Liver (tissue), 9 donors: ENCODE measurements around the gene IGF2BP2. TPM values are rescaled to one million over a fixed set of nuclear protein-coding genes. Genes with fewer than 3 reads are reported as not detected.

Experiments used
- DNase-seq: peaks from one replicate; pipeline ENCODE4 v3.0.0-alpha.2; 2017; ENCODE audit warnings: low spot score
- H3K27ac ChIP-seq, 2 donors: one replicate each; pipeline ENCODE4 v1.7.0; 2013; ENCODE audit warnings: inconsistent platforms in 2 of 2, low read length in 2 of 2, control low read depth in 1 of 2, low read depth in 1 of 2, mild to moderate bottlenecking in 1 of 2
- H3K27me3 ChIP-seq, 4 donors: one replicate each; pipeline versions ENCODE4 v1.6.1 to v1.7.0; 2013; ENCODE audit warnings: low read length in 3 of 4, inconsistent platforms in 1 of 4, mild to moderate bottlenecking in 1 of 4, moderate library complexity in 1 of 4; ENCODE audit not compliant: control insufficient read depth in 4 of 4, insufficient read depth in 4 of 4
- H3K36me3 ChIP-seq, 4 donors: one replicate each; pipeline versions ENCODE4 v1.6.1 to v1.7.0; 2013; ENCODE audit warnings: low read length in 3 of 4, mild to moderate bottlenecking in 3 of 4, low read depth in 1 of 4, moderate library complexity in 1 of 4; ENCODE audit not compliant: control insufficient read depth in 4 of 4, insufficient read depth in 3 of 4
- H3K4me1 ChIP-seq, 4 donors: one replicate each; pipeline versions ENCODE4 v1.6.1 to v1.7.0; 2013; ENCODE audit warnings: low read length in 3 of 4, mild to moderate bottlenecking in 3 of 4, moderate library complexity in 1 of 4; ENCODE audit not compliant: control insufficient read depth in 4 of 4, insufficient read depth in 4 of 4
- H3K4me3 ChIP-seq, 3 donors: one replicate each; pipeline versions ENCODE4 v1.6.1 to v1.7.0; 2013; ENCODE audit warnings: low read length in 3 of 3, control low read depth in 1 of 3, low read depth in 1 of 3, mild to moderate bottlenecking in 1 of 3
- H3K9ac ChIP-seq, 2 donors: one replicate each; pipeline ENCODE4 v1.7.0; 2013; ENCODE audit warnings: low read length in 2 of 2, mild to moderate bottlenecking in 2 of 2, moderate library complexity in 2 of 2, control low read depth in 1 of 2, low read depth in 1 of 2
- H3K9me3 ChIP-seq, 4 donors: one replicate each; pipeline versions ENCODE4 v1.6.1 to v1.7.0; 2013; ENCODE audit warnings: low read length in 3 of 4; ENCODE audit not compliant: control insufficient read depth in 4 of 4
- CTCF ChIP-seq: fragments of 150-350 bp; IDR thresholded peaks from 2 replicates; pipeline ENCODE4 v1.5.1; 2017; ENCODE audit warnings: improper control_type of control experiment, low read depth, low read length; ENCODE audit not compliant: missing input control
- EGR1 ChIP-seq, 2 donors: IDR thresholded peaks; 2 replicates each; pipeline ENCODE4 v1.6.1; 2016 to 2018; ENCODE audit warnings: antibody characterized with exemption in 2 of 2, low read depth in 2 of 2
- FOXA1 ChIP-seq: IDR thresholded peaks from 2 replicates; pipeline ENCODE4 v1.6.1; 2016; ENCODE audit warnings: antibody characterized with exemption
- FOXA2 ChIP-seq: IDR thresholded peaks from 2 replicates; pipeline ENCODE4 v1.6.1; 2016; ENCODE audit warnings: antibody characterized with exemption
- HNF4A ChIP-seq, 2 donors: conservative IDR thresholded peaks; 2 replicates each; pipeline ENCODE4 v1.6.1; 2016; ENCODE audit warnings: antibody characterized with exemption in 2 of 2, mild to moderate bottlenecking in 2 of 2
- HNF4G ChIP-seq: IDR thresholded peaks from 2 replicates; pipeline ENCODE4 v1.6.1; 2016; ENCODE audit warnings: antibody characterized with exemption
- JUND ChIP-seq, 2 donors: IDR thresholded peaks; 2 replicates each; pipeline ENCODE4 v1.6.1; 2016; ENCODE audit warnings: antibody characterized with exemption in 2 of 2
- NR2F2 ChIP-seq: IDR thresholded peaks from 2 replicates; pipeline ENCODE4 v1.6.1; 2016; ENCODE audit warnings: antibody characterized with exemption
- RXRA ChIP-seq, 2 donors: IDR thresholded peaks; 2 replicates each; pipeline ENCODE4 v1.6.1; 2017 to 2018; ENCODE audit warnings: antibody characterized with exemption in 2 of 2, mild to moderate bottlenecking in 1 of 2
- SP1 ChIP-seq: IDR thresholded peaks from 2 replicates; pipeline ENCODE4 v1.6.1; 2018; ENCODE audit warnings: antibody characterized with exemption, mild to moderate bottlenecking
- TAF1 ChIP-seq: conservative IDR thresholded peaks from 2 replicates; pipeline ENCODE4 v1.6.1; 2016; ENCODE audit warnings: antibody characterized with exemption, mild to moderate bottlenecking
- ZBTB33 ChIP-seq: IDR thresholded peaks from 2 replicates; pipeline ENCODE4 v1.6.1; 2016; ENCODE audit warnings: antibody characterized with exemption
- WGBS: extraction: QIAGEN DNeasy Blood & Tissue Kit; methylation state at CpG from one replicate; pipeline ENCODE4 v1.1.7; 2013; 5-methylcytosine and 5-hydroxymethylcytosine counted together
- polyA plus RNA-seq, 2 donors: library from polyadenylated mRNA; stranded (reverse) in 1 of 2; unstranded in 1 of 2; fragments of 200-250 nt in 1 of 2; fragments of >200 nt in 1 of 2; fragmentation: Nextera tagmentation in 1 of 2; extraction: Ambion mirVana in 1 of 2; gene quantifications; one replicate each; pipeline versions ENCODE4 v1.2.1 to v1.2.3, GENCODE V29; 2013 to 2015
- total RNA-seq, 2 donors: library from RNA; depleted of rRNA; stranded (reverse); fragments of >200 nt; gene quantifications; one replicate each; pipeline ENCODE4 v1.2.3, GENCODE V29; 2014
- TF ChIP-seq, protein P1 (sequence below): IDR thresholded peaks from 2 replicates; pipeline ENCODE4 v1.6.1; 2016; ENCODE audit warnings: antibody characterized with exemption
- donor health status: healthy.
- donor health status: healthy.
- donor health status: healthy.
- donor health status: healthy.
- donor health status: healthy.

IGF2BP2 gene
- total and polyA plus RNA-seq, 4 donors, result 0.67 to 35.0 (median 1.7) TPM

GRCh38 chr3:185831195-185831594, 6.4 kb upstream of the IGF2BP2 start:
- H3K9me3 ChIP-seq, result no peaks in the 10 kb centered on the region
- no peak overlapping the region for H3K4me3 ChIP-seq
- DNase-seq, result no peak
- peaks cover 0 to 2% (median under 1%) of the 10 kb centered on the region in 4 donors for H3K4me1 ChIP-seq
- 58% methylated on average over 3 of the region's 3 CpGs for whole genome bisulfite sequencing
- no peaks in the 10 kb centered on the region for H3K27me3 ChIP-seq
- no peak for TF ChIP-seq SP1
- no peak for TF ChIP-seq FOXA1
- TF ChIP-seq RXRA (IDR thresholded peaks at IDR 0.05), result no peak
- no peak for TF ChIP-seq CTCF
- TF ChIP-seq, protein P1, sequence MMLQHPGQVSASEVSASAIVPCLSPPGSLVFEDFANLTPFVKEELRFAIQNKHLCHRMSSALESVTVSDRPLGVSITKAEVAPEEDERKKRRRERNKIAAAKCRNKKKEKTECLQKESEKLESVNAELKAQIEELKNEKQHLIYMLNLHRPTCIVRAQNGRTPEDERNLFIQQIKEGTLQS, result no peak
- TF ChIP-seq ZBTB33, result no peak
- no peak for TF ChIP-seq FOXA2
- no peak for TF ChIP-seq JUND (IDR thresholded peaks at IDR 0.05)
- no peak for TF ChIP-seq HNF4A (conservative IDR thresholded peaks at IDR 0.05)
- no peak for TF ChIP-seq HNF4G
- H3K36me3 ChIP-seq, result no peaks in the 10 kb centered on the region
- H3K9ac ChIP-seq, result no peak overlapping the region
- no peak overlapping the region for H3K27ac ChIP-seq

- 87% methylated on average over 5 of the region's 5 CpGs for WGBS
- TF ChIP-seq NR2F2 (no peak), EGR1 (IDR thresholded peaks at IDR 0.05; ENCODE audit: low read depth in 2 of 2) (no peak), TAF1 (no peak), FOXA2 (no peak), ZBTB33 (no peak)
Observed at GRCh38 chr3:185830018-185830797, 5.4 kb upstream of the IGF2BP2 start.

More at GRCh38 chr3:185830018-185830797, 5.4 kb upstream of the IGF2BP2 start:
- Histone ChIP-seq H3K9ac (no peak overlapping the region), H3K27me3 (no peaks in the 10 kb centered on the region), H3K4me3 (no peak overlapping the region), H3K4me1 (peaks cover 0 to 10% (median 8%) of the 10 kb centered on the region in 4 donors), H3K27ac (no peak overlapping the region), H3K36me3 (no peaks in the 10 kb centered on the region), H3K9me3 (no peaks in the 10 kb centered on the region)
- no peak for DNase-seq
